Liver (tissue), 2 donors: ENCODE results near the gene LIX1L.

ENCODE experiments used
- TF ChIP-seq, protein P1 (sequence below): fragments of 150-350 bp; IDR thresholded peaks from 2 replicates; pipeline ENCODE4 v1.5.1; 2017; ENCODE audit warnings: improper control_type of control experiment, low read depth, low read length; ENCODE audit not compliant: missing input control
- TF ChIP-seq, protein P2 (sequence below): IDR thresholded peaks from 2 replicates; pipeline ENCODE4 v1.6.1; 2016; ENCODE audit warnings: antibody characterized with exemption
- TF ChIP-seq, protein P3 (sequence below): IDR thresholded peaks from 2 replicates; pipeline ENCODE4 v1.6.1; 2016; ENCODE audit warnings: antibody characterized with exemption, mild to moderate bottlenecking
- donor health status: healthy.

DNA sequence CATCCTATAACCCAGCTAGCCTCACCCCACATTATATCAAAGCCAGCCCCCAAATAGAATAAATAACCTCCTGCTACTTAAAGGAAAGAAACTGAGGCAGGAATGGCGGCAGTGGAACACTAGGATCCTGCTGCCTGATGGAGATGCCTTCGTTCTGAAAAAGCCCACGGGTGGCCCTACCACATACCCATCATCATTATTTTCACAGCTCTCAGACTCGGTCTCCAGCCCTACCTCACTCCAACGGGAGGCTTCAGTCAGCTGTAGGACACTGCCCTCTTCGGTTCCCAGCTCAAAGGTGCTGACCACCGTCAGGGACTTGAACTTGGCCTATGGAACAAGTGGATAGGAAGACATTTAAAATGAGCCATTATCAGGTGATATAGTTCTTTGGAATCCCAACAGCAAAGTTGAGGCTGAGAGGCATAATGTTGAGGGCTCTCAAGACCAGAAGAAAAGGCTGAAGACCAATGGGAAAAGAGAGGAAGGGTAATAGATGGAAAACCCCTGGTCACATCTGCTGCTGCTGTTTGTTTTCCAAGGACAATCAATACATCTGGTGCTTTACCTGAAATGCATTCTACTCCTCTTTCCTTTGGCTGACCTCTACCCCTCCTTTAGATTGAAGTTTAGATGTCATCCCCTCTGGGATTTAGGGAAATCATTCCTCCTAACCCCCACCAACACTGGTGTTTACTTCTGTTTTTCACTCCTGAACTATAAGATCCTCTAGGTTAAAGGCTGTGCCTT lies 64.3 kb downstream of the LIX1L start:
- TF ChIP-seq, protein P1, sequence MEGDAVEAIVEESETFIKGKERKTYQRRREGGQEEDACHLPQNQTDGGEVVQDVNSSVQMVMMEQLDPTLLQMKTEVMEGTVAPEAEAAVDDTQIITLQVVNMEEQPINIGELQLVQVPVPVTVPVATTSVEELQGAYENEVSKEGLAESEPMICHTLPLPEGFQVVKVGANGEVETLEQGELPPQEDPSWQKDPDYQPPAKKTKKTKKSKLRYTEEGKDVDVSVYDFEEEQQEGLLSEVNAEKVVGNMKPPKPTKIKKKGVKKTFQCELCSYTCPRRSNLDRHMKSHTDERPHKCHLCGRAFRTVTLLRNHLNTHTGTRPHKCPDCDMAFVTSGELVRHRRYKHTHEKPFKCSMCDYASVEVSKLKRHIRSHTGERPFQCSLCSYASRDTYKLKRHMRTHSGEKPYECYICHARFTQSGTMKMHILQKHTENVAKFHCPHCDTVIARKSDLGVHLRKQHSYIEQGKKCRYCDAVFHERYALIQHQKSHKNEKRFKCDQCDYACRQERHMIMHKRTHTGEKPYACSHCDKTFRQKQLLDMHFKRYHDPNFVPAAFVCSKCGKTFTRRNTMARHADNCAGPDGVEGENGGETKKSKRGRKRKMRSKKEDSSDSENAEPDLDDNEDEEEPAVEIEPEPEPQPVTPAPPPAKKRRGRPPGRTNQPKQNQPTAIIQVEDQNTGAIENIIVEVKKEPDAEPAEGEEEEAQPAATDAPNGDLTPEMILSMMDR, result no peak
- TF ChIP-seq, protein P2, sequence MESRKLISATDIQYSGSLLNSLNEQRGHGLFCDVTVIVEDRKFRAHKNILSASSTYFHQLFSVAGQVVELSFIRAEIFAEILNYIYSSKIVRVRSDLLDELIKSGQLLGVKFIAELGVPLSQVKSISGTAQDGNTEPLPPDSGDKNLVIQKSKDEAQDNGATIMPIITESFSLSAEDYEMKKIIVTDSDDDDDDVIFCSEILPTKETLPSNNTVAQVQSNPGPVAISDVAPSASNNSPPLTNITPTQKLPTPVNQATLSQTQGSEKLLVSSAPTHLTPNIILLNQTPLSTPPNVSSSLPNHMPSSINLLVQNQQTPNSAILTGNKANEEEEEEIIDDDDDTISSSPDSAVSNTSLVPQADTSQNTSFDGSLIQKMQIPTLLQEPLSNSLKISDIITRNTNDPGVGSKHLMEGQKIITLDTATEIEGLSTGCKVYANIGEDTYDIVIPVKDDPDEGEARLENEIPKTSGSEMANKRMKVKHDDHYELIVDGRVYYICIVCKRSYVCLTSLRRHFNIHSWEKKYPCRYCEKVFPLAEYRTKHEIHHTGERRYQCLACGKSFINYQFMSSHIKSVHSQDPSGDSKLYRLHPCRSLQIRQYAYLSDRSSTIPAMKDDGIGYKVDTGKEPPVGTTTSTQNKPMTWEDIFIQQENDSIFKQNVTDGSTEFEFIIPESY, result no peak
- TF ChIP-seq, protein P3, sequence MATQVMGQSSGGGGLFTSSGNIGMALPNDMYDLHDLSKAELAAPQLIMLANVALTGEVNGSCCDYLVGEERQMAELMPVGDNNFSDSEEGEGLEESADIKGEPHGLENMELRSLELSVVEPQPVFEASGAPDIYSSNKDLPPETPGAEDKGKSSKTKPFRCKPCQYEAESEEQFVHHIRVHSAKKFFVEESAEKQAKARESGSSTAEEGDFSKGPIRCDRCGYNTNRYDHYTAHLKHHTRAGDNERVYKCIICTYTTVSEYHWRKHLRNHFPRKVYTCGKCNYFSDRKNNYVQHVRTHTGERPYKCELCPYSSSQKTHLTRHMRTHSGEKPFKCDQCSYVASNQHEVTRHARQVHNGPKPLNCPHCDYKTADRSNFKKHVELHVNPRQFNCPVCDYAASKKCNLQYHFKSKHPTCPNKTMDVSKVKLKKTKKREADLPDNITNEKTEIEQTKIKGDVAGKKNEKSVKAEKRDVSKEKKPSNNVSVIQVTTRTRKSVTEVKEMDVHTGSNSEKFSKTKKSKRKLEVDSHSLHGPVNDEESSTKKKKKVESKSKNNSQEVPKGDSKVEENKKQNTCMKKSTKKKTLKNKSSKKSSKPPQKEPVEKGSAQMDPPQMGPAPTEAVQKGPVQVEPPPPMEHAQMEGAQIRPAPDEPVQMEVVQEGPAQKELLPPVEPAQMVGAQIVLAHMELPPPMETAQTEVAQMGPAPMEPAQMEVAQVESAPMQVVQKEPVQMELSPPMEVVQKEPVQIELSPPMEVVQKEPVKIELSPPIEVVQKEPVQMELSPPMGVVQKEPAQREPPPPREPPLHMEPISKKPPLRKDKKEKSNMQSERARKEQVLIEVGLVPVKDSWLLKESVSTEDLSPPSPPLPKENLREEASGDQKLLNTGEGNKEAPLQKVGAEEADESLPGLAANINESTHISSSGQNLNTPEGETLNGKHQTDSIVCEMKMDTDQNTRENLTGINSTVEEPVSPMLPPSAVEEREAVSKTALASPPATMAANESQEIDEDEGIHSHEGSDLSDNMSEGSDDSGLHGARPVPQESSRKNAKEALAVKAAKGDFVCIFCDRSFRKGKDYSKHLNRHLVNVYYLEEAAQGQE, result no peak
